Kidney epithelial cell (primary cell): ENCODE data around the gene SELENOW. TPM values are rescaled to one million over a fixed set of nuclear protein-coding genes. Genes with fewer than 3 reads are reported as not detected.

Experiments used
- DNase-seq: peaks from one replicate; pipeline ENCODE4 v3.0.0-alpha.2; 2010; ENCODE audit warnings: low read depth
- H3K27me3 ChIP-seq: 2 replicates; pipeline ENCODE4 v1.6.0; 2011; ENCODE audit warnings: low read length; ENCODE audit not compliant: control insufficient read depth, insufficient read depth
- H3K36me3 ChIP-seq: 2 replicates; pipeline ENCODE4 v1.5.1; 2011; ENCODE audit warnings: low read length; ENCODE audit not compliant: control insufficient read depth, insufficient read depth
- H3K4me3 ChIP-seq: 2 replicates; pipeline ENCODE4 v1.5.1; 2011; ENCODE audit warnings: low read depth, mild to moderate bottlenecking, control low read depth, low read length
- CTCF ChIP-seq: IDR thresholded peaks from 2 replicates; pipeline ENCODE4 v1.5.1; 2011; ENCODE audit warnings: mild to moderate bottlenecking, moderate library complexity, low read length, control low read depth, inconsistent platforms; ENCODE audit not compliant: insufficient read depth, poor library complexity, severe bottlenecking
- total RNA-seq: library from RNA; depleted of rRNA; stranded (reverse); fragments of >200 nt; gene quantifications from 2 replicates; pipeline ENCODE4 v1.2.3, GENCODE V29; 2015

Gene SELENOW
- total RNA-seq, 1 donor from 2014 or later, result 166 TPM

GRCh38 chr19:47824396-47824795 lies 45.9 kb downstream of the SELENOW start:
- H3K36me3 ChIP-seq, result no peaks in the 10 kb centered on the region
- no peak overlapping the region for H3K4me3 ChIP-seq
- TF ChIP-seq CTCF, result no peak
- peaks cover 26% of the 10 kb centered on the region for H3K27me3 ChIP-seq
- no peak for DNase-seq

DNA sequence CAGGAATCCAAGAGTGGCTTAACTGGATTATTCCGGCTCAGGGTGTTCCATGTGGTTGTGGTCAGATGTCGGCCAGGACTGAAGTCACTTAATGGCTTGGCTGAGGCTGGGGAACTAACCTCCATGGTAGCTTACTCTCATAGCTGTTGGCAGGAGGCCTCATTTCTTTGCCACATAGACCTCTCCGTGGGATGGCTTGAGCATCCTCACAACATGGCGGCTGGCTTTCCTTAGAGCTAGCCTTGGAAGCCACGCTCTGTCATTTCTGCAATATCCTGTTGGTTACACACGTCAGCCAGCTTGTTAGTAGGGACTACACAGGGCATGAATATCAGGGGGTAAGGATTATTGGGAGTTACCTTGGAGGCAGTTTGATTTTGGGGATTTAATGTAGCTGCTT lies 48.3 kb downstream of the SELENOW start:
- H3K27me3 ChIP-seq, result peaks cover 6% of the 10 kb centered on the region
- H3K36me3 ChIP-seq, result no peaks in the 10 kb centered on the region
- no peak overlapping the region for H3K4me3 ChIP-seq
- no peak for TF ChIP-seq CTCF
- no peak for DNase-seq

DNA sequence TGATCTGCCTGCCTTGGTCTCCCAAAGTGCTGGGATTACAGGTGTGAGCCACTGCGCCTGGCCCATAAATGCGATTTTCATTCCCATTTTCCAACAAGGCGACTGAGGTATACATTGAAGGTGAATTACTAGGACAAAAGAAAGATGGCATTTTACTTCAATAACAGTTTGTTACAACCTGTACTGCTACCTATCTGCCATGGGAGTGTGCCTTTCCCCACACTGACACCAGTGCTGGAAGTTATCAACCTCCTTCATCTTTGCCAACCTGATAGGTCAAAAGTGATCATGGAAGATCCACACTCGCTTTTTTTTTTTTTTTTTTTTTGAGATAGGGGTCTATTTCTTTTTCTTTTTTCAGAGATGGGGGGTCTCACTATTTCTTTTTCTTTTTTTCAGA lies 54.2 kb downstream of the SELENOW start:
- H3K4me3 ChIP-seq, result no peak overlapping the region
- no peak for TF ChIP-seq CTCF
- H3K36me3 ChIP-seq, result no peaks in the 10 kb centered on the region
- no peak for DNase-seq
- H3K27me3 ChIP-seq, result no peaks in the 10 kb centered on the region

Other genes with a start within 250 kb of the SELENOW start
- gene ZNF541, start 205.6 kb upstream of the SELENOW start, total RNA-seq, result not detected in 2 replicates
- gene BICRA, start 169.6 kb upstream of the SELENOW start, total RNA-seq, result 11.2 and 13.8 TPM in 2 replicates
- 32.5 and 37.4 TPM in 2 replicates for gene EHD2, start 65.3 kb upstream of the SELENOW start, total RNA-seq
- 358 and 380 TPM in 2 replicates for gene NOP53, start 33.2 kb upstream of the SELENOW start, total RNA-seq
- gene TPRX1, start 25.8 kb downstream of the SELENOW start, total RNA-seq, result not detected in 2 replicates
- not detected in 2 replicates for gene CRX, start 43.2 kb downstream of the SELENOW start, total RNA-seq
- not detected in 2 replicates for gene TPRX2, start 80.5 kb downstream of the SELENOW start, total RNA-seq
- not detected in 2 replicates for gene SULT2A1, start 107.6 kb downstream of the SELENOW start, total RNA-seq
- not detected in 2 replicates for gene BSPH1, start 213.5 kb downstream of the SELENOW start, total RNA-seq
- gene ELSPBP1, start 215.9 kb downstream of the SELENOW start, total RNA-seq, result not detected in 2 replicates